Right cardiac atrium (tissue), 5 donors: Measurements from ENCODE around the gene TCEANC2. TPM values are rescaled to one million over a fixed set of nuclear protein-coding genes. Genes with fewer than 3 reads are reported as not detected.
A peak's percentile ranks its signal among the peaks of the same experiment; 100 is the strongest.
"Not testable (repeated sequence)": the region's sequence is repeated elsewhere in the genome, so short reads cannot be mapped to it uniquely, and the experiment has no call there.

Experiments
- ATAC-seq, 2 donors: fragments of 200-7000 bp; cut with Tn5 transposase; one replicate each; pipeline versions ENCODE4 v1.8.0 to v1.9.1; 2020; ENCODE audit warnings: moderate library complexity in 2 of 2, mild to moderate bottlenecking in 1 of 2
- DNase-seq, 3 donors: peaks; one replicate each; pipeline ENCODE4 v3.0.0-alpha.2; 2020
- H3K27ac ChIP-seq: one replicate; pipeline ENCODE4 v1.5.1; 2013; ENCODE audit warnings: mild to moderate bottlenecking, low read length, control low read depth, moderate library complexity
- H3K27me3 ChIP-seq: one replicate; pipeline ENCODE4 v1.6.1; 2013; ENCODE audit not compliant: control insufficient read depth, insufficient read depth
- H3K4me1 ChIP-seq: one replicate; pipeline ENCODE4 v1.6.1; 2013; ENCODE audit warnings: low read length; ENCODE audit not compliant: control insufficient read depth, insufficient read depth
- H3K4me3 ChIP-seq: one replicate; pipeline ENCODE4 v1.5.1; 2013; ENCODE audit warnings: low read length, control low read depth
- H3K9me3 ChIP-seq: one replicate; pipeline ENCODE4 v1.6.1; 2013; ENCODE audit warnings: low read length; ENCODE audit not compliant: control insufficient read depth
- WGBS: extraction: QIAGEN DNeasy Blood & Tissue Kit; methylation state at CpG from one replicate; pipeline ENCODE4 v1.1.7; 2013; 5-methylcytosine and 5-hydroxymethylcytosine counted together
- intact Hi-C, 4 donors: fragments of 100-400 bp; cut with DNase I; formaldehyde crosslinking; loops; one replicate each; pipeline versions ENCODE4 v1.11.0 to v1.14.0; 2022 to 2023
- polyA plus RNA-seq: library from polyadenylated mRNA; stranded (reverse); fragments of 200-250 nt; gene quantifications from one replicate; pipeline ENCODE4 v1.2.3, GENCODE V29; 2013
- total RNA-seq, 4 donors: library from RNA; stranded (reverse); fragmentation: NEBNext Ultra II Directional; extraction: Animal tissue kit (Norgen Biotek cat#: 25700); gene quantifications; one replicate each; pipeline ENCODE4 v1.2.1, GENCODE V29; 2021
- donor health status: healthy with polysubstance abuse.
- donor health status: DM: no; HTN: yes; CAD: no.
- donor health status: DM: no; HTN: no; CAD: no.
- donor health status: DM: no; HTN: yes; CAD: no; lungs with severe emphysema.
- donor health status: DM: yes; HTN: yes; CAD: no.

Gene TCEANC2
- total and polyA plus RNA-seq, 5 donors = 3.1 to 5.7 (median 4.3) TPM

DNA sequence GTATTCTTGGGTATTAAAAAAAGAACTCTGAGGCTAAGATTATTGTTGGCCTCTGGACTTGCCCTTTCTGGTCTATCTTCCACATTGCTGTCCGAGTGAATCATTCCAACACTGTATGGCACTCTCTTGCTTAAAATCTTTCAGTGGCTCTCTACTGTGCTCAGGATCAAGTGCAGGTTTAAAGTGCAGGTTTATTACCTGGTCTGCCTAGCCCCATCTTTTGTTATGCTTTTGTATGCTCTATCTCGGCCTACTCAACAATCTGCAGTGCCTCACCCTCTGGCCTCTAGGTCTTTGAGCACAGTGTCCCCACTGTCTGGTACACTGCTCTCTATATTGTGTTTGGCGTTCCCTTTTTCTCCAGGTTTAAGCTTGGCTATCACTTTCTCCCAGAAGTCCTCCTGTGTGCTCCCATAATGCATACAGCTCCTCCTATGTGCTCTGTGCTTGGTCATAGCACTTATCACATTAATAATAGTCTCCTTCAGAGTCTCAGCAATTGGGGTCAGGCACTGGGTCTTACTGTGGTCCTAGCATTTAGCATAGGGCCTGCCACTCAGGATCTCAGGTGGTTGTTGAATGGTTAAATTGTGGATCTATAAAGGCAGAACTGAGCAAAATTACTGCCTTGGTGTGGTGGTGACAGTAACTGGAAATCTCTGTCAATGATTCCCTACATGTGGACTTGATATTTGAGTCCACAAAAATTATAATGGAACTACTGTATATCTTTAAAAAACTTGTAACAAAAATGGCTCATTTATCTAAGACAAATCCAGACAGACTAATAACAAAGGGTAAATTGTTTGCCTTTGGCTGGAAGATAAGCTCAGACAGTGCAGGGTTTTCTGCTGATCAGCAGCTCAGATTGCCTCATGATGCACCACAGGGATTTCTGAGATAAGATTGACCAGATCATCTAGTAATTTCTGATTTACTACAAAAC is 24.8 kb upstream of the TCEANC2 start:
- no peak for DNase-seq
- H3K27me3 ChIP-seq = no peaks in the 10 kb centered on the region
- H3K9me3 ChIP-seq = no peaks in the 10 kb centered on the region
- H3K4me1 ChIP-seq = peaks cover 9% of the 10 kb centered on the region
- H3K27ac ChIP-seq = no peak overlapping the region
- intact Hi-C loops = no loop called here
- 74% methylated on average over 3 of the region's 3 CpGs for WGBS
- no peak overlapping the region for H3K4me3 ChIP-seq
- ATAC-seq = peak; percentile 16 to 25

DNA sequence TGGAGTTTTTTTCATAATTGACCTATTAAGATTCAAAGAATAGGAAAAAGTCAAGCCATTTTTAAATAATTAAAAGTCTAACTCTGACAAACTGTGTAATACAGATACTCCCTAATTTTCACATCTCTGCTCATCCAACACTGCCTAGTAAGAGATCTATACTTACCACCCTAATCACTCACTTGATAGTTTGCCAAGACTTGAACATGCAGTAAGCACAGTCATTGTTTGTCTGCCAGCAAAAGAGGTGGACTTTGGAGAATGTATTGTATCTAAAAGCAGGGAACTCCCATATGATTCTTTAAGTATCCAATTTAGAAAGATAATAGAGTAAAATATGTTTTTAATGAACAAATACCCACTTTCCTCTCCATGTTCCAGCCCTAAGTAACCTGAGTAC is 15.9 kb upstream of the TCEANC2 start:
- DNase-seq = no peak

DNA sequence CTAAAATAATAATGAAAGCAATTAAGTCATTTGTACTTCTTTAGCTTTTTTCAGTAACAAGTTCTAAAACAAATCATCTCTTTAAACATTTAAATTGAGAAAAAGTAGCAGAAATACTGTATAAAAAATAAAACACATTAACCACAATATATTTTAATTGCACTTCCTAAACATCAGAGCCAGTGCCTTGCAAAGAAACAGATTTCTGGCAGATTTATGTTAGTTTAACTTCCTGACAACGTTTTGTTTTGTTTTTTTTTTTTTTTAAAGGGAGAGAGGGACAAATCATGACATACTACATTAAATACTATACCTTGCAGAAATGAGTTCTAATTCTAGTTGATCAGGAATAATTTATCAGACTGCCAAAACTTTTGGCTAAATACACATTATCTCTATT is 11.6 kb upstream of the TCEANC2 start:
- H3K4me3 ChIP-seq = no peak overlapping the region
- H3K4me1 ChIP-seq = no peaks in the 10 kb centered on the region
- no peaks in the 10 kb centered on the region for H3K27me3 ChIP-seq
- H3K27ac ChIP-seq = no peak overlapping the region
- ATAC-seq = no peak
- DNase-seq = no peak
- H3K9me3 ChIP-seq = no peaks in the 10 kb centered on the region
- WGBS = 7% methylated on average over 1 of the region's 1 CpG
- intact Hi-C loops = no loop called here

More for the DNA sequence above, 15.9 kb upstream of the TCEANC2 start:
- ATAC-seq = no peak
- intact Hi-C loops = no loop called here
- Histone ChIP-seq H3K4me1 (no peaks in the 10 kb centered on the region), H3K27me3 (no peaks in the 10 kb centered on the region), H3K27ac (no peak overlapping the region), H3K9me3 (no peaks in the 10 kb centered on the region), H3K4me3 (no peak overlapping the region)

DNA sequence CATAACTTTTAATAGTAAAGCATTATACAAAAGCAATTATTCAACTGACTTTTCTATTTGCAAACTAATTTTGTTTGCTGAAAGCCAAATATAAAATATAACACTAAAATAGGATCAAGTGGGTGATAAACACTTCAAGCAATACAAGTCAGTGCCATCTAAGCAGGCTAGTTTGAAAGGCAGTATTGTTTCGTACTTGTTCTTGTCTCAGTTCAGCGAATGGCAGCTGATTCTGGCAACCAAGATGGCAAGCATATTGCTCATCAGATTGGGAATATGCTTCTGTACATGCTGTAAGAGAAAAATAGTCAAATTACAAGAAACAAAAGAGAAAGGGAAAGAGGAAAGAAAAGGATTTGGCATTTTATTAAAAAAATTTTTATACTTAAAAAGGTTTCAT is 7.9 kb upstream of the TCEANC2 start:
- intact Hi-C loops = no loop called here
- no peak overlapping the region for H3K27ac ChIP-seq
- no peaks in the 10 kb centered on the region for H3K27me3 ChIP-seq
- ATAC-seq = no peak
- DNase-seq = no peak
- peaks cover 2% of the 10 kb centered on the region for H3K4me1 ChIP-seq
- WGBS = 59% methylated on average over 2 of the region's 2 CpGs
- H3K4me3 ChIP-seq = no peak overlapping the region
- no peaks in the 10 kb centered on the region for H3K9me3 ChIP-seq

DNA sequence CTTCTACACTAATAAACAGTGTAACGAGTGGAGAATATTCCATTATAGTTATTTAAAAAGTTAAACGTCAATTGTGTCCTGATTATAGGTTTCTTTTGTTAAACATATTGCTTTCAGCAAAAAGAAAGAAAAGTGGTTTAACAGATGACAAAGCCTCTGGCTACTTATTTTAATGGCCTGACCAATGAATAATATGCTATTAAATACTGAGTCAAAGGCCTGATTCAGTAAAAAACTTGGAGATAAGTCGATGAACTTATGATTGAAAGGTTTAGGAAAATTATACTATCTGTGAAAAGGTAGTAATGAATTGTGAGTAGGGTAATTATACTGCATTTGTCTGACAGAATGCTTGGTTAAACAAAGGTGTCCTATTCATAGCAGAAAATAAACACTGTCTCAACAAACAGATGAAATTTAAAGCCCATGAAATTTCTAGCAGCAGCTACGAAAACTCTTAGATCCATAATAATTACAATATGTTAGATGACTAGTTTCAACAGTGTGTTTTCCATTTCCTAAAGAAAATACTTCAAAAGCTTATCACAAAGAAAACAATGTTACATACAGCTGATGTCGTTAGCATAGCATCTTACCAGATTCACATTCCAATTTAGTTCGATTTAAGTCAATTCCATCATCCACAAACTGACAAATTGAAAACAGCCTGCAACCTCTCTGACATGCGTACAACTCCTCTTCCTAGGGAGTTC is 6.6 kb upstream of the TCEANC2 start:
- intact Hi-C loops = no loop called here
- WGBS = 65% methylated on average over 7 of the region's 7 CpGs
- no peak for ATAC-seq

DNA sequence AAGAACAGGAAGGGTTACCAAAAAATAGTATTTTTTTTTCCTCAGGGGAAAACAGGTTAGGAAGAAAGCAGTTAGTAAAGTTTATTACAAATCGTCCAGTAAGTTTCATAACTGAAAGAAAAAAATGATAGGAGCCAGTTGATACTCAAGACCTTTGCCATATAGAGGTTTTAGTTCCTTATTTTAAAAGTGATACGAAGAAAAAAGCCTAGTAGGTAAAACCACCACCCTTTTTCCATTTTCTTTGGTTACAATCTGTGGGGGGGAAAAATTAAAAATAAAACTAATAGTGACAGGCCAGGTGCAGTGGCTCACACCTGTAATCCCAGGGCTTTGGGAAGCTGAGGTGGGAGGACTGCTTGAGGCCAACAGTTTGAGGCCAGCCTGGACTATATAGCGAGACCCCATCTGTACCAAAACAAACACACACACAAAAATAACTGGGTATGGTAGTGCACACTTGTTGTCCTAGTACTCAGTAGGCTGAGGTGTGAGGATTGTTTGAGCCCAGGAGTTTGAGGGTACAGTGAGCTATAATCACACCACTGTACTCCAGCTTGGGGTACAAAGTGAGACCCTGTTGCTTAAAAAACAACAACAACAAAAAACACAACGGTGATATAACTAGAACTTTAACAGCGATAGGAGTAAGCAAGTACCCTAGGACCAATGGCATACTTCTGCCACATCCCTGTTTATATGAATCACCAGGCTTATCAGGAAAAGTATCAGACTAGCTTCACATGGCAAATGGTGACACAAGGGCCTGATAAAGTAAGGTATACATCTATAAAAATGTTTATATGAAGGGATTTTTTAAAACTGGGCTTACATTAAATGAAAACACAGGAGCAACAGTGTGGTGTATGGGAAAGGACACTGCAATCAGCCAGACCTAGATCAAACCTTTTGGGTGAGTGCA is 5.8 kb upstream of the TCEANC2 start:
- intact Hi-C loops = no loop called here
- peaks cover 2% of the 10 kb centered on the region for H3K4me1 ChIP-seq
- WGBS = 72% methylated on average over 5 of the region's 5 CpGs
- ATAC-seq (no peak), DNase-seq (no peak)
- no peaks in the 10 kb centered on the region for H3K9me3 ChIP-seq
- H3K27me3 ChIP-seq = no peaks in the 10 kb centered on the region
- H3K27ac ChIP-seq = no peak overlapping the region
- no peak overlapping the region for H3K4me3 ChIP-seq

More for the DNA sequence above, 6.6 kb upstream of the TCEANC2 start:
- Histone ChIP-seq H3K4me3 (no peak overlapping the region), H3K27me3 (no peaks in the 10 kb centered on the region), H3K9me3 (no peaks in the 10 kb centered on the region), H3K27ac (no peak overlapping the region), H3K4me1 (peaks cover 2% of the 10 kb centered on the region)
- no peak for DNase-seq

DNA sequence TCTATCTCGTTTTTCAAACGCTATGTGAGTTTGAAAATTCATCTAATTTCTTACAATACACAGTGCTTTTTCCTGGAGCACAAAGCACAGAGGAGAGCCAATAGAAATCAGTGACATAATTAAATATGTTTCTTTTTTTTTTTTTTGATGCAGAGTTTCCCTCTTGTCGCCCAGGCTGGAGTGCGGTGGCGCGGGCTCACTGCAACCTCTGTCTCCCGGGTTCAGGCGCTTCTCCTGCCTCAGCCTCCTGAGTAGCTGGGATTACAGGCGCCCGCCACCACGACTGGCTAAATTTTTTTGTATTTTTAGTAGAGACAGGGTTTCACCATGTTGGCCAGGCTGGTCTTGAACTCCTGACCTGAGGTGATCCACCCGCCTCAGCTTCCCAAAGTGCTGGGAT is 3.0 kb upstream of the TCEANC2 start:
- H3K4me1 ChIP-seq, ATAC-seq, intact Hi-C loops, H3K27ac ChIP-seq, H3K4me3 ChIP-seq, H3K9me3 ChIP-seq, H3K27me3 ChIP-seq, DNase-seq: not testable (repeated sequence)
- WGBS = 97% methylated on average over 12 of the region's 12 CpGs

DNA sequence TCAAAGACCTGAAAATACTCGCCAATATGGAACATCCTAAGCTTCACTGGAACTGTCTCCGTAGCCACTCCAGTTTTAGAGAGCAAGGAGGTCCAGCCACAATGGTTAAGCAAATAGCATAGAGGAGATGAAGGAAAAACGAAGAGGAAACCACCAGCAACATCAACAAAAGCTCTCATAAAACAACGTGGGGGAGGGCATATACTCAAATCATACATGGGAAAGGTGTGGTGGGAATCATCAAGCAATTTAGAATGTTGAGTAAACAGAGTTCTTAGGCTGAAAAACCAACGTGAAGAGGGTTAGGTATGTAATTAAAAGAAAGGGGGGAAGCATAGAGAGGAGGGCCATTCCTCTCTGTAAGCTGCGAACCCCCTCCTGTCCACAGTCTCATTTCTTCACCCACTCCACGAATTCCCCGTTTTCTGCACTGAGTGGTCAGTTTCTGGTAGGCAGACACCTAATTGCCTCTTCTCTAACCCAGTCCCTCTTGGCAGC is 1.4 kb upstream of the TCEANC2 start:
- H3K27ac ChIP-seq = peak overlapping the region; percentile 98
- peak overlapping the region; percentile 96 for H3K4me3 ChIP-seq
- no peaks in the 10 kb centered on the region for H3K27me3 ChIP-seq
- H3K4me1 ChIP-seq = peaks cover 2% of the 10 kb centered on the region
- 3% methylated on average over 8 of the region's 8 CpGs for WGBS
- no peaks in the 10 kb centered on the region for H3K9me3 ChIP-seq
- no peak for DNase-seq
- no peak for ATAC-seq
- intact Hi-C loops = no loop called here

DNA sequence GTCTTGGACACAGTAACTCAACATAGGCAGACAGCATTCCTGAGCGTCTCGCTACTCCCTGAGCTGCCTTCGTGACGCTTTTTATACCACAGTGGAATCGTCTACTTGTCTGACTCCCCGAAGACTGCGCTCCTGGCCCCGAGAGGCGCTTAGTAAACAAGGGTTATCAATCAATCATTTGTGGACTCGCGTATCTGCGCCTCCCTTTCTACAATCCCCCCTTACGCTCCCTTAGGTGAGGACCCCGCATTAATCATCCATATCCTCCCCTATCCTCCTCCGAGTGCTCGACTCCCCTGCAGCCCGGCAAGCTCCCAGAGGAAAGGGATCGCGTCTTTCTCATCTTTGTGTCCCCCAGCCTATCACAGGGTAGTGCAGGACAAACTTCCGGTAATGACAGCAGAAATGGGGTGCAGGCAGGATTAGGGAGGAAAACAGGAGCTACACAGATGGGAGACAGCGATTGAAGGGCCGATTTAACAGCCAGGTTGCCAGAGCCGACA is 926 bp upstream of the TCEANC2 start:
- peak; percentile 13 to 39 for ATAC-seq
- intact Hi-C loops = no loop called here
- peaks cover 2% of the 10 kb centered on the region for H3K4me1 ChIP-seq
- H3K27me3 ChIP-seq = no peaks in the 10 kb centered on the region
- H3K27ac ChIP-seq = peak overlapping the region; percentile 98
- under 1% methylated on average over 23 of the region's 23 CpGs for WGBS
- H3K9me3 ChIP-seq = no peaks in the 10 kb centered on the region
- peak; percentile 18 to 55 (median 55) for DNase-seq
- H3K4me3 ChIP-seq = peak overlapping the region; percentile 96

DNA sequence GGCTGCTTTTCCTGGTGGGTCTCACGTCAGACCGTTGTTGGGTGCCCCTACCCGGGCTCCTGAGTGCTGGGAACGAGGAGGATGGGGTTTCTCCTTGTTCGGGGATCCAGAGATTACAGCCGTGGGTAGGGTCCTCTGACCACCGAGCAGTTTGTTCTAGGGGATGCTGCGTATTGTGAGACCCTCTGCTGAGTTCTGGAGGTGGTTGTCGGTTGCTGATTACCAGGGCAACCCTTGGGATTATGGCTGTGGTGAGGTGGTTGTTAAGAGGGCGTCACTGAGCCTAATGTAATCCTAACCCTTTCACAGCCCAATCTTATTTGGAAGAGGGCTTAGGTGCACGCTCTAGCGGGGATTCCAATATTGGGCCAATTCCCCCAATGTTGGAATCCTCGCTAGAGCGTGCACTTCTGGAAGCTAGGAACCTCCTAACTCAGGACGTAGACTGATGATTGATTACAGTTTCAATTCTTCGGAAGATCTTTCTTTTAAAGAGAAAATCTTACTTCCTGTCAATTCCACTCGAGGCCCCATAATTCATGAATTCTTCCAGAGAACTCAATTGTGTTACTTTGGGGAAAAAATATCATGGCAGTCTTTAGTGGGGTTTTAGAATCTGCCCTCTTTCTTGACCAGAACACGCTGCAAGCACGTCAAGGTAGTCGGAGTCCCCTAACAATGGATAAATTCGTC is 483 bp downstream of the TCEANC2 start:
- ATAC-seq (peak; percentile 0 to 5), DNase-seq (no peak)
- no peaks in the 10 kb centered on the region for H3K27me3 ChIP-seq
- peak overlapping the region; percentile 68 for H3K27ac ChIP-seq
- peak overlapping the region; percentile 96 for H3K4me3 ChIP-seq
- intact Hi-C loops = no loop called here
- WGBS = 11% methylated on average over 21 of the region's 21 CpGs
- peaks cover 2% of the 10 kb centered on the region for H3K4me1 ChIP-seq
- no peaks in the 10 kb centered on the region for H3K9me3 ChIP-seq
